ENCODE results near the gene CWC27. TPM values are rescaled to one million over a fixed set of nuclear protein-coding genes. Genes with fewer than 3 reads are reported as not detected.

The CWC27 gene
- polyA plus RNA-seq, 1 donor = 38.6 TPM

Other genes with a start within 250 kb of the CWC27 start
- gene SHISAL2B, start 78.4 kb upstream of the CWC27 start, polyA plus RNA-seq (ENCODE audit: insufficient read length) = 0.27 TPM
- 26.5 TPM for gene SREK1IP1, start 239 bp upstream of the CWC27 start, polyA plus RNA-seq (ENCODE audit: insufficient read length)

Data from left kidney (tissue), 1 donor.